Measurements from ENCODE around the gene CHPT1. TPM values are rescaled to one million over a fixed set of nuclear protein-coding genes. Genes with fewer than 3 reads are reported as not detected.

CHPT1 gene
- 10 to 100 TPM; 32.3 to 67.3 (median 36.1) TPM for total RNA-seq

- H3K27ac ChIP-seq = peak within 1 kb of the TSS; percentile 96 to 98 (median 96)
- peaks cover 41 to 44% of the 10 kb centered on the region in 2 donors for H3K4me1 ChIP-seq
- peak within 1 kb of the TSS; percentile 72 to 94 (median 84) for H3K4me3 ChIP-seq
- H3K27me3 ChIP-seq = no peaks in the 10 kb centered on the region
- H3K36me3 ChIP-seq = no peaks in the 10 kb centered on the region
- intact Hi-C loops (cut with DNase I; ENCODE audit: low total_unique reads) (loop anchor here (2.0 to 5.0 kb wide), 4 partner anchors 81 to 290 kb away; partner anchors contain the start of gene ARL1), in situ Hi-C loops (cut with MboI; ENCODE audit: low sequenced_read_pairs in 4 of 4) (no loop called here)
- TF ChIP-seq CTCF (IDR thresholded peaks at IDR 0.05 in 4 of 5, conservative IDR thresholded peaks at IDR 0.05 in 1 of 5) (no peak), POLR2A (IDR thresholded peaks at IDR 0.05) (peak; percentile 19 to 47)
- ATAC-seq (peak; percentile 51 to 52), DNase-seq (peak; percentile 79 to 90)
- no peaks in the 10 kb centered on the region for H3K9me3 ChIP-seq
Measured at GRCh38 chr12:101697197-101697929, at the start of gene CHPT1. CHPT1 (plus strand) TSS chr12:101697640; CDS start chr12:101697862, 222 bp downstream.

DNA sequence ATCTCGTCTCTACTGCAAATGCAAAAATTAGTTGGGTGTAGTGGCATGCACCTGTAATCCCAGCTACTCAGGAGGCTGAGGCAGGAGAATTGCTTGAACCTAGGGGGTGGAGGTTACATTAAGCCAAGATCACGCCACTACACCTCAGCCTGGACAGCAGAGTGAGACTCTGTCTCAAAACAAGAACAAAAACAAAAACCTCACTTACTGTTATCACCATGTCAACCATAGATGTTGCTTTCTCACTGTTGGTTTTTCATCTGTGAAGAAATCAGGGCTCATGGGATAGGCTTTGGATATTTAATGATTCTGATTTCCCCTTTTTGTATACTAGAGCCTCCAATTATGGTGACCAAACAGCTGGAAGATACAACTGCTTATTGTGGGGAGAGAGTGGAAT lies 49.7 kb upstream of the CHPT1 start:
- Histone ChIP-seq H3K27me3 (no peaks in the 10 kb centered on the region), H3K27ac (peak overlapping the region; percentile 63 to 80 (median 76)), H3K36me3 (peaks cover 4 to 96% of the 10 kb centered on the region in 2 donors), H3K4me1 (peaks cover 0 to 5% of the 10 kb centered on the region in 2 donors), H3K9me3 (no peaks in the 10 kb centered on the region), H3K4me3 (no peak overlapping the region)
- DNase-seq (no peak), ATAC-seq (no peak)
- TF ChIP-seq CTCF (IDR thresholded peaks at IDR 0.05 in 4 of 5, conservative IDR thresholded peaks at IDR 0.05 in 1 of 5) = no peak
- TF ChIP-seq POLR2A (IDR thresholded peaks at IDR 0.05) = no peak
- intact Hi-C loops (cut with DNase I; ENCODE audit: low total_unique reads) = no loop called here
- in situ Hi-C loops (cut with MboI; ENCODE audit: low sequenced_read_pairs in 4 of 4) = no loop called here

DNA sequence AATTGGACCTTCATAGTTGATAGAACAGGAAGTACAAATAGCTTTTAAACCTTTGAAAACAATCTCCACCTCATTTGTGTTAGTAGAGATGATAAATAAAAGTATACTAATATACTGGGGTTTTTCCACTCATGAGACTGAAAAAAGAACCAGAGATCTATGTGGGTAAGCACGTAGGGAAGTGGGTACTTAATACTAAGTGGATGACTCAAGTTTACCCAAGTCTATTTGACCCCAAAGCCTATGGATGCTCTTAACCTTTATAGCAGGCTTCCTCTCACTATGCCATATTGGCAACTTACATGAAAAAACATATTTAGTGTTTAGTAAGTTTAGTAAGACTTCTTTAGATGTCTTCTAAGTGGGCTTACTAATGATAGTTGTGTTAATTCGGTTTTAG lies 49.2 kb upstream of the CHPT1 start:
- Histone ChIP-seq H3K4me1 (peaks cover 0 to 5% of the 10 kb centered on the region in 2 donors), H3K27me3 (no peaks in the 10 kb centered on the region), H3K9me3 (no peaks in the 10 kb centered on the region), H3K27ac (peak overlapping the region; percentile 63 to 80 (median 76)), H3K4me3 (no peak overlapping the region), H3K36me3 (peaks cover 4 to 96% of the 10 kb centered on the region in 2 donors)
- DNase-seq (no peak), ATAC-seq (no peak)
- intact Hi-C loops (cut with DNase I; ENCODE audit: low total_unique reads) = no loop called here
- TF ChIP-seq CTCF (IDR thresholded peaks at IDR 0.05 in 4 of 5, conservative IDR thresholded peaks at IDR 0.05 in 1 of 5) (no peak), POLR2A (IDR thresholded peaks at IDR 0.05) (no peak)
- in situ Hi-C loops (cut with MboI; ENCODE audit: low sequenced_read_pairs in 4 of 4) = no loop called here

GRCh38 chr12:101650346-101651117 lies 46.9 kb upstream of the CHPT1 start:
- Histone ChIP-seq H3K27me3 (no peaks in the 10 kb centered on the region), H3K27ac (peak overlapping the region; percentile 53 to 75 (median 69)), H3K4me1 (peaks cover 0 to 5% of the 10 kb centered on the region in 2 donors), H3K36me3 (peaks cover 9 to 100% of the 10 kb centered on the region in 2 donors), H3K4me3 (no peak overlapping the region), H3K9me3 (no peaks in the 10 kb centered on the region)
- TF ChIP-seq POLR2A (IDR thresholded peaks at IDR 0.05) (no peak), CTCF (IDR thresholded peaks at IDR 0.05 in 4 of 5, conservative IDR thresholded peaks at IDR 0.05 in 1 of 5) (no peak)
- in situ Hi-C loops (cut with MboI; ENCODE audit: low sequenced_read_pairs in 4 of 4) = no loop called here
- ATAC-seq (peak in 1 of 2 donors; percentile 34), DNase-seq (no peak)
- intact Hi-C loops (cut with DNase I; ENCODE audit: low total_unique reads) = no loop called here

Measured in gastrocnemius medialis (tissue), 4 donors.